NCI-H2081 (cell line): ENCODE measurements around the gene ARFGEF3.
"Not testable (repeated sequence)": the region's sequence is repeated elsewhere in the genome, so short reads cannot be mapped to it uniquely, and the experiment has no call there.

Experiments
- DNase-seq, 2 experiments: peaks; one replicate each; lab custom pipeline; 2025; lab: John Stamatoyannopoulos, UW

The ARFGEF3 gene

GRCh38 chr6:138162955-138163575, 1.3 kb downstream of the ARFGEF3 start:
- DNase-seq = no peak

GRCh38 chr6:138175596-138175995, 13.9 kb downstream of the ARFGEF3 start:
- DNase-seq = no peak

DNA sequence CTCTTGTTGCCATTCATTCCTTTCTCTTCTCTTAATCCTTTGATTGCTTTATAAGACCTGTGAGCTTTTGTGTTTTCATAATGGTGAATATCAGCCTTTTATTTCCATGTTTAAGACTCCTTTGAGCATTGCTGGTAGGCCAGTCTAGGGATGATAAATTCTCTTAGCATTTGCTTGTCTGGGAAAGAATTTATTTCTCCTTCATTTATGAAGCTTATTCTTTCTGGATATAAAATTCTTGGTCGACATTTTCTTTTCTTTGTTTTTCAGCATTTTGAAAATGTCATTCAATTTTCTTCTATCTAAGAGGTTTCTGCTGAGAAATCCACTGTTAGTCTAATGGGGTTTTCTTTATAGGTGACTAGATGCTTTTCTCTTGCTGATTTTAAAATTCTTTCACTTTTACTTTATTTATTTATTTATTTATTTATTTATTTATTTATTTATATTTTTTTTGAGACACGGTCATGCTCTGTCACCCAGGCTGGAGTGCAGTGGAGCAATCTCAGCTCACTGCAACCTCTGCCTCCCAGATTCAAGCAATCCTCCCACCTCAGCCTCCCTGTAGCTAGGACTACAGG, 15.0 kb downstream of the ARFGEF3 start:
- DNase-seq = no peak

DNA sequence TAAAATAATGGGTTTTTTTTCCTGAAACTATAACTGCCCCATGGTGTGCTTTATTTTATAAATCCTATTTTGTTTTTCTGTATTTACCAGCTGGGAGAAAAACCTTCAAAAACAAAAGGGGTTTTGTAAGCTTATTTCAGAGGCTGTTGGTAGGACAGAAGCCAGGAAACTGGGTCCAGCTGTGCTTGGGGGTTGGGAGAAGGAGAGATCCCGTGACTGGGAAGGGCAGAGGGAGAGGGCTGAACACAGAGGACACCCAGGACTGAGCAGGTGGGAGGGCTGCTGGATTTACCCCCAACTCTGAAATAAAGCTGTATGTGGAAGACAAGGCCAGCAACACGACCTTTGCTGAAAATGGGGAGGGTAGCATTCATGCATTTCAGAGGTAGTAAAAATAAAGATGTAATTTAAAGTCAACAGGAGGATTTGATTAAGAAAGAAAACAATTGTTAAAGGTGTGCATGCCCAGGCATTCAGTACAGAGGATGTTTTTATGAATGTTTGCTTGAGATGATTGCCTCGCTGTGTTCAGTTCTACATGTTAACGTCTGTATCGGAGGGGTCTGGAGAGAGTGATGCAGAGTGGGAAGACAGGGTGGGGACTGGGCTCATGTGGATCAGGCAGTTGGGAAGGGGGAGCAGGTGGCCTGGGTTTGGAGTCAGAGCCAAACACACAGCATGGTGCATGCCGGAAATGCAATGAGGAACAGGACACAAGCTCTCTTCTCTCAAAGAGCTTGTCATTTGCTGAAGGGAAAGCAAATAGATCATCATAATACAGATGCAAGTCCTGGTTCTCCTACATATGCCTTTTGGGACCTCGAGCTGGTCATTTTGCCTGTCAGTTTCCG, 21.4 kb downstream of the ARFGEF3 start:
- peak; percentile 78 to 89 for DNase-seq

DNA sequence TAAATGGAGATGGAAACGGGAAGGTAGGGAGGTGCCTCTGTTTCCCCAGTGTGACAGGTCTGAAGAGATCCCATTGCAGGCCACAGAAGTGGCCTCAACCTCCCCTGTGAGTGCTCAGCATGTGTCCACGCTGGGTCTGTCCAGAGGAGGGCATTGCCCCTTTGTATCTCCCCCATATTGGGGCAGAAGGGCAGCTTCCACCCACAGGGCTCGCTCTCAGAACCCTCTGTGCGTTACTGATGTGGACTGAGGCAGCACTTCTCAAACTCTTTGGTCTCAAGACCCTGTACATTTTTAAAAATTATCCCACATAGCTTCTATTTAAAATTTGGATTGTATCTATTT, 22.0 kb downstream of the ARFGEF3 start:
- no peak for DNase-seq

- no peak for DNase-seq
Measured at GRCh38 chr6:138184230-138184629, 22.5 kb downstream of the ARFGEF3 start.

DNA sequence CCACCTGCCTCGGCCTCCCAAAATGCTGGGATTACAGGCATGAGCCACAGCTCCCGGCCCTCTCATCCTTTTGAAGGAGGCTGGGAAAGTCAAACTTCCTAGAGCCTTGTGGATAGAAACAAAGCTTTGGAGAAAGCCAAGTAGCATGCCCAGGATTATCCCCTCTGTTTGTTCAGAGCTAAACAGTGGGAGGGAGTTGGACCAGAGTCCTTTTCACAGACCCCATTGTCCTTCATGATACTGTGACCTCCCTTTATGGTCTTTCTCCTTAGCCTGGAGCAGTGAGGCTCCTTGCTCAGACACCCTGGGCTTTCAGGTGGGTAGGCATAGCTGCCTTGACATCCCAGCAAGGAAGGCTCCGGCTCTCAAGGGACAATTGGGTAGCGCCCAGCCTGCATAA, 25.4 kb downstream of the ARFGEF3 start:
- DNase-seq = no peak

GRCh38 chr6:138188278-138188941, 26.7 kb downstream of the ARFGEF3 start:
- peak in 1 of 2 experiments; percentile 60 for DNase-seq

DNA sequence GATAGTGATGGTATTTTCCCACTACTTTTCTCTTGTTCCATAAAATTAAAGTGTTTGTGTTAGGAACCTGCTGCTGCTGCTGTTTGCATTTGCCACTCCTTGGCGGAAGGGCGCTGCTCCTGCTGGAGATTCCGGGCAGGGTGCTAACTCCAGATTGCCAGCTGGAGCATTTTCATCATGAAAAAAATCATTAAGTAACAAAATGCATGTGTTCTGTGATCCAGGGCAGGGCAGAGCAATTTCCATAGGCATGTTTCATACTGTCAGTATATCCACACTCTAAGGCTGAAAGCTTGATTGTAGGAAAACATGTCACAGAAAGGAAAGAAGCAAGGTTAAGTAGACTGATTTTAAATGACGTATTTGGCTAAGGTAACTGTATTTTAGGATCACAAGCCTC, 32.5 kb downstream of the ARFGEF3 start:
- DNase-seq = no peak

GRCh38 chr6:138196122-138196738, 34.5 kb downstream of the ARFGEF3 start:
- no peak for DNase-seq

- DNase-seq = no peak
Measured at GRCh38 chr6:138197570-138197969, 35.8 kb downstream of the ARFGEF3 start.

DNA sequence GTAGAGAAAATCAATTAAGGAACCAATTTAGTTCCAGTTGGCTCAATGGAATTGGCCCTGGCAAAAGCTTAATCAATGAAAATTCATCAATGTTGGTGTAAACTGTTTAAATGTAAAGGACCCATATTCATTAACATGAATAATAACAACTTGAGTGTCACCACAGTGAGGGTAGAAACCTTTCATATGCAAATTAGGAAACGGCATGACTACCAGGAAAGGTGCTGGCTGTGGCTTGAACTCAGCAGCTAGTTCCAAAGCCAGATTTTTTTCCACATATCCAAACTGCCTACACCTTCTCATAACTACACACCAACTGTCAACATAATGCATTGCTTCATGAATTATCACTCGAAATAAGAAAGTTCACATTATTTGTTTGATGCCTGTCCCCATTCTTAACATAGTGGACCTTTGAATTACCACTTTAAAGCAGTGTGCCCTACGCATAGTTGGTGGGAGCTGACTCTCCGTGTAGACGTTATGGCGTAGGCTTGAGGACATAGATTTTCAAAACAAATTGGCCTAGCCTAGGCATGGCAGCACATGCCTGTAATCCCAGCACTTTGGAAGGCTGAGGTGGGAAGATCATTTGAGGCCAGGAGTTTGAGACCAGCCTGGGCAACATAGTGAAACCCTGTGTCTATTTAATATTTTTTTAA, 36.8 kb downstream of the ARFGEF3 start:
- no peak for DNase-seq

GRCh38 chr6:138201836-138202235, 40.1 kb downstream of the ARFGEF3 start:
- DNase-seq = no peak

DNA sequence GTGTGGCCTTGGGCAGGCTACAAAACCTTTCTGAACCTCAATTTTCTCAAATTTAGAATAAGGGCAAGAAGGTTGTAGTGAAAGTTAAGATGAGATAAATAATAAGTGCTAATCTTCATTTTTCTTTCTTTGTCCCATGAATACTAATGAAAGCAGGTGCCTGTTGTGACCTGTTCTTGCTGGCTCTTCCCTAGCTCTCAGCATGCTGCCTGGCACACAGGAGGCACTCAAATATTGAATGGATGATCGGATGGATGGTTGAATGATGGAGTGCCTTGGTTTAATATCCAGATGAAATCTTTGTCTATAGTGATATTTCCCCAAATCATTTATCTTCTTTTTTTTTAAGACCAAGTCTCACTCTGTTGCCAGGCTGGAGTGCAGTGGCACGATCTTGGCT, 41.6 kb downstream of the ARFGEF3 start:
- no peak for DNase-seq

GRCh38 chr6:138204303-138204702, 42.6 kb downstream of the ARFGEF3 start:
- DNase-seq = no peak

DNA sequence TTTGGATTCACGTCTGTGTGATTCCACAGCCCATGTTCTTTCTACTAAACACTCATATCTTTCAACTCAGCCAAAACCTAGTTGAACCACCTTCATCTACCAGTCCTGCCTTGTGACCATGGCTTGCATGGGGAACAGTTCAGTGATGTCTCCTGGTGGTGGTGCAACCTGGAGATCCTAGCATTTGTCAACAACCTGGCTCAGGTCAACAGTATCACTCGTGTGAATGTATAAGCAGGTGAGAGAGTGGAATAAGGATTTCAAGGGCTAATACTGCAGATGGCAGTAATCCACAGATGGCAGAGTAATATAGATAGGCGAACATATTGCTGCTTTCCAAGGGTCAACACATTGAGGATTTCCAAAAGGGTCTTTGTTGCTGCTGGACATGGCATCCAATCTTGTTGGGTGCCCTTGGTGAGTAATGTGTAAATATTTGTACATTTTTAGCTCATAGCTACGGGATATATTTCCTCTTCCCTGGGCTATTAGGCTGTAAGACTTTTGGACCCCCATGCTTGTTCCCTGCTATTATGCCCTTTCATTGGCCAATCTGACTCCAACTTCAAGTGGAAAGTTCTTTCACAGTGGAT, 43.1 kb downstream of the ARFGEF3 start:
- no peak for DNase-seq

DNA sequence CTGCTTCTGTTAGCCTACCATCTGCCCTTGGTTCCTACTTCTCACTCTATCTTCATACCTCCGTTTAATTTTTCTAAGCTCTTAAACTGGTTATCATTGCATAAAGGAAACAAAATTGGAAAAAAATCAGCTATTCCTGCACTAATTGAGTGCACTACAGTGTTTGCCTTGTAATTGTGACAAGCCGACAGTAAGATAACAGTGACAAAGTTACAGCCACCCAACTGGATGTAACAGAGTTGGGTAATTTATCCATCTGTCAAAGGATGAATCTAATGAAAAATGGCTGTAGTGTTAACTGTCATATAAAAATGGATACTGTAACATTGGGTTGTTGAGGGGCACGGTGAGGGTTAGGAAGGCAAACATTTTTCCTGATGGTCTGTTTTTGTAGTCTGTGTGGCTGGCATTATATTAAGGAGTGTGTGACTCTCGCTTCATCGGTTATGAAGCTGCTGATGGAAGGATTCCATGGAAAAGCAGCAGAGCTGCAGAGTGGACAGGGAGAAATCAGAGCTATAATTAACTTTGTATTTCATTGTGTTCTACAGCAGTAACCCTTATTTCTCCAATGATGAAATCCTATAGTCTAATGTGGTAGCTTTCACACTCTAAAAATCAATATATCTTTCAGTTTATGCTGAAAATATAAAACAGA, 43.8 kb downstream of the ARFGEF3 start:
- no peak for DNase-seq

- DNase-seq = no peak
Measured at GRCh38 chr6:138206862-138207261, 45.1 kb downstream of the ARFGEF3 start.

- DNase-seq = no peak
Measured at GRCh38 chr6:138211048-138211581, 49.4 kb downstream of the ARFGEF3 start.

GRCh38 chr6:138211601-138212000, 49.9 kb downstream of the ARFGEF3 start:
- DNase-seq = no peak

- DNase-seq = not testable (repeated sequence)
Measured at GRCh38 chr6:138212530-138212929, 50.8 kb downstream of the ARFGEF3 start.
